Panc1 (cell line): ENCODE measurements around the gene RAB18.

ENCODE experiments used
- CTCF ChIP-seq: fragments of 450-650 bp; IDR thresholded peaks from 2 replicates; pipeline ENCODE4 v1.5.1; 2017; ENCODE audit warnings: mild to moderate bottlenecking
- POLR2AphosphoS5 ChIP-seq: IDR thresholded peaks from 2 replicates; pipeline ENCODE4 v1.6.1; 2012; ENCODE audit warnings: mild to moderate bottlenecking, low read depth, low read length, moderate library complexity
- REST ChIP-seq, 2 experiments: IDR thresholded peaks; 2 replicates each; pipeline ENCODE4 v1.6.1; 2011 to 2012; ENCODE audit warnings: low read depth in 2 of 2, control low read depth in 1 of 2, low read length in 1 of 2, mild to moderate bottlenecking in 1 of 2, moderate library complexity in 1 of 2; ENCODE audit not compliant: insufficient read depth in 1 of 2
- SIN3A ChIP-seq: IDR thresholded peaks from 2 replicates; pipeline ENCODE4 v1.6.1; 2012; ENCODE audit warnings: low read depth, mild to moderate bottlenecking, low read length, moderate library complexity, borderline replicate concordance; ENCODE audit not compliant: insufficient read depth
- TCF7L2 ChIP-seq: IDR thresholded peaks from 2 replicates; pipeline ENCODE4 v1.6.1; 2011; ENCODE audit warnings: mild to moderate bottlenecking, low read depth, low read length, inconsistent platforms

DNA sequence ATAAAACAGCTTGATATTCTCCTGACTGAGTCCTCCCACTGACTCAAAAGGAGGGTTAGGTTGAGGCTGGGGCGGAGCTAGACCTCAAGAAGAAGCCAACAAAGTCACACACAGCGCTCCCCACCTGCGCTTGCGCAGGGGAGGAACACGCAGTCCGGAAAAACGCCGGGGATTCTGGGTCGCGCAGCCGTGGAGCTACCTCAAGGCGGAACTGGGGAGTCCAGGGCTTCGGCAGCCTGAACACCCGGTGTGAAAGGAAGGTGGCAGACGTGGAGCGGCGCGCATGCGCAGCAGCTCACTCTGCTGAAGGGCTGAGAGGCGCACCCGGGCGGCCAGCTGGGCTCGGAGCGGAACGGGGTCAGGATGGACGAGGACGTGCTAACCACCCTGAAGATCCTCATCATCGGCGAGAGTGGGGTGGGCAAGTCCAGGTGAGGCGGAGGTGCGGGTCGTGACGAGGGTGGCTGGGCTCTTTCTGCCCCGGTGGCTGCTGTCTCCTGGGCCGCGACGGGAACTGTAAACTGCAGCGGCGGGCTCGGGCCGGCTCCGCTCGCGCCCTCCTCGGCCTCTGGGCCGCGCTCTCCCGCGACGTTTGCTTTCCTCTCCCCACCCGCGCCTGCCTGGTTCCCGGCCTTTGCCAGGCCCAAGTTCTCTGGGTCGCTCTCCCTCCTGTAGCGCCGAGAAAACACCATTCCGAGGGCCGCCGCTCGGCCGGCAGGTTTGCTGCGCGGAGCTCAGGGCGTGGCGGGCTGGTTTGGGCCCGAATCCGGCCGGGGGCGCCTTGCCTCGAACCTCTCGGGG lies at the start of gene RAB18:
- no peak for TF ChIP-seq CTCF
- peak; percentile 85 for TF ChIP-seq POLR2AphosphoS5
- 0 out of 4 replicates have a peak, but pooled peaks of 1 of the 2 experiments have one; percentile 24 for TF ChIP-seq REST (IDR thresholded peaks at IDR 0.05; ENCODE audit: insufficient read depth in 1 of 2, low read depth in 2 of 2, low read length in 1 of 2)
- 0 out of 2 replicates have a peak, but pooled peaks have one; percentile 41 for TF ChIP-seq SIN3A
- TF ChIP-seq TCF7L2: no peak
